ENCODE data around the gene SPATA31E1.
"Not testable (repeated sequence)": the region's sequence is repeated elsewhere in the genome, so short reads cannot be mapped to it uniquely, and the experiment has no call there.

GRCh38 chr9:87929152-87929551 lies 46.5 kb downstream of the SPATA31E1 start:
- TF ChIP-seq CTCF, POLR2A (IDR thresholded peaks at IDR 0.05): not testable (repeated sequence)

Measured in heart left ventricle (tissue), 13 donors.